ENCODE measurements around the gene SYNPR.

- no peak for TF ChIP-seq CTCF (IDR thresholded peaks at IDR 0.05; ENCODE audit: low read depth, low read length)
- no peak for TF ChIP-seq EZH2phosphoT487 (IDR thresholded peaks at IDR 0.05; ENCODE audit: low read depth)
These were observed 178.8 kb downstream of the SYNPR start for GRCh38 chr3:63456901-63457300.
